22Rv1 (cell line): ENCODE data around the gene SPACA9.

Source experiments
- ZFX ChIP-seq: fragments of 450-650 bp; IDR thresholded peaks from 2 replicates; pipeline ENCODE4 v1.6.1; 2017; ENCODE audit warnings: antibody characterized with exemption, borderline replicate concordance
- TF ChIP-seq, protein P1 (sequence below): fragments of 450-650 bp; IDR thresholded peaks from 2 replicates; pipeline ENCODE4 v1.5.1; 2017; ENCODE audit warnings: mild to moderate bottlenecking

GRCh38 chr9:132866898-132867297, 11.8 kb upstream of the SPACA9 start:
- TF ChIP-seq, protein P1, sequence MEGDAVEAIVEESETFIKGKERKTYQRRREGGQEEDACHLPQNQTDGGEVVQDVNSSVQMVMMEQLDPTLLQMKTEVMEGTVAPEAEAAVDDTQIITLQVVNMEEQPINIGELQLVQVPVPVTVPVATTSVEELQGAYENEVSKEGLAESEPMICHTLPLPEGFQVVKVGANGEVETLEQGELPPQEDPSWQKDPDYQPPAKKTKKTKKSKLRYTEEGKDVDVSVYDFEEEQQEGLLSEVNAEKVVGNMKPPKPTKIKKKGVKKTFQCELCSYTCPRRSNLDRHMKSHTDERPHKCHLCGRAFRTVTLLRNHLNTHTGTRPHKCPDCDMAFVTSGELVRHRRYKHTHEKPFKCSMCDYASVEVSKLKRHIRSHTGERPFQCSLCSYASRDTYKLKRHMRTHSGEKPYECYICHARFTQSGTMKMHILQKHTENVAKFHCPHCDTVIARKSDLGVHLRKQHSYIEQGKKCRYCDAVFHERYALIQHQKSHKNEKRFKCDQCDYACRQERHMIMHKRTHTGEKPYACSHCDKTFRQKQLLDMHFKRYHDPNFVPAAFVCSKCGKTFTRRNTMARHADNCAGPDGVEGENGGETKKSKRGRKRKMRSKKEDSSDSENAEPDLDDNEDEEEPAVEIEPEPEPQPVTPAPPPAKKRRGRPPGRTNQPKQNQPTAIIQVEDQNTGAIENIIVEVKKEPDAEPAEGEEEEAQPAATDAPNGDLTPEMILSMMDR = no peak
- no peak for TF ChIP-seq ZFX
